ENCODE measurements around the gene AGFG2.

DNA sequence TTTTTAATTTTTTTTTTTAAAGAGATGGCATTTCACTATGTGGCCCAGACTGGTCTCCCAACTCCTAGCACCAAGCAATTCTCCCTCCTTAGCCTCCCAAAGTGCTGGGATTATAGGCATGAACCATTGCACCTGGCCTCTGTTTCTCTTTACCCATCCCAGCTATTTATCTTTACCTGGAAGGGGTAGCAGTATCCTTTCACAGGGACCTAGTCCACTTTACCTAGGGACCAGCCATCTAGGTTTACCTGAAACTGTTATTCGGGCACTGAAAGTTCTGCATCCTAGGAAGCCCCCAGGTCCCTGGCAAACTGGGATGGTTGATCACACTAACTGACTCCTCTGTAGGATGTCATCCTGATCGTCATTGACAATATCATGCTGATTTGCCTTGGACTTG lies 21.7 kb upstream of the AGFG2 start:
- TF ChIP-seq, protein P1, sequence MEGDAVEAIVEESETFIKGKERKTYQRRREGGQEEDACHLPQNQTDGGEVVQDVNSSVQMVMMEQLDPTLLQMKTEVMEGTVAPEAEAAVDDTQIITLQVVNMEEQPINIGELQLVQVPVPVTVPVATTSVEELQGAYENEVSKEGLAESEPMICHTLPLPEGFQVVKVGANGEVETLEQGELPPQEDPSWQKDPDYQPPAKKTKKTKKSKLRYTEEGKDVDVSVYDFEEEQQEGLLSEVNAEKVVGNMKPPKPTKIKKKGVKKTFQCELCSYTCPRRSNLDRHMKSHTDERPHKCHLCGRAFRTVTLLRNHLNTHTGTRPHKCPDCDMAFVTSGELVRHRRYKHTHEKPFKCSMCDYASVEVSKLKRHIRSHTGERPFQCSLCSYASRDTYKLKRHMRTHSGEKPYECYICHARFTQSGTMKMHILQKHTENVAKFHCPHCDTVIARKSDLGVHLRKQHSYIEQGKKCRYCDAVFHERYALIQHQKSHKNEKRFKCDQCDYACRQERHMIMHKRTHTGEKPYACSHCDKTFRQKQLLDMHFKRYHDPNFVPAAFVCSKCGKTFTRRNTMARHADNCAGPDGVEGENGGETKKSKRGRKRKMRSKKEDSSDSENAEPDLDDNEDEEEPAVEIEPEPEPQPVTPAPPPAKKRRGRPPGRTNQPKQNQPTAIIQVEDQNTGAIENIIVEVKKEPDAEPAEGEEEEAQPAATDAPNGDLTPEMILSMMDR (IDR thresholded peaks at IDR 0.05; ENCODE audit: low read depth, low read length, poor library complexity, severe bottlenecking), result no peak
- no peak for TF ChIP-seq EZH2phosphoT487 (IDR thresholded peaks at IDR 0.05; ENCODE audit: borderline replicate concordance, low read length)

Data from DOHH2 (cell line).